ENCODE measurements around the gene KCNQ1.

The KCNQ1 gene

GRCh38 chr11:2426221-2426620 is 18.6 kb upstream of the KCNQ1 start:
- Histone ChIP-seq H2AFZ (ENCODE audit: low read depth, low read length) (no peak overlapping the region), H3K27ac (ENCODE audit: low read length) (no peak overlapping the region), H3K9ac (ENCODE audit: low read depth, low read length) (no peak overlapping the region), H3K79me2 (ENCODE audit: insufficient read depth, low read length) (no peaks in the 10 kb centered on the region), H3K9me3 (ENCODE audit: insufficient read depth, low read length, severe bottlenecking) (no peaks in the 10 kb centered on the region), H4K20me1 (ENCODE audit: insufficient read depth, low read length) (no peaks in the 10 kb centered on the region), H3K4me1 (ENCODE audit: insufficient read depth, low read length) (no peaks in the 10 kb centered on the region), H3K4me3 (ENCODE audit: low read depth in 1 of 2, low read length in 2 of 2) (no peak overlapping the region), H3K36me3 (ENCODE audit: insufficient read depth, low read length) (no peaks in the 10 kb centered on the region), H3K27me3 (ENCODE audit: insufficient read depth, low read length, poor library complexity) (no peaks in the 10 kb centered on the region), H3K4me2 (ENCODE audit: insufficient read depth, low read length) (no peak overlapping the region)
- ATAC-seq (ENCODE audit: insufficient read depth, low read depth) (no peak), DNase-seq (no peak)
- TF ChIP-seq, protein P1, sequence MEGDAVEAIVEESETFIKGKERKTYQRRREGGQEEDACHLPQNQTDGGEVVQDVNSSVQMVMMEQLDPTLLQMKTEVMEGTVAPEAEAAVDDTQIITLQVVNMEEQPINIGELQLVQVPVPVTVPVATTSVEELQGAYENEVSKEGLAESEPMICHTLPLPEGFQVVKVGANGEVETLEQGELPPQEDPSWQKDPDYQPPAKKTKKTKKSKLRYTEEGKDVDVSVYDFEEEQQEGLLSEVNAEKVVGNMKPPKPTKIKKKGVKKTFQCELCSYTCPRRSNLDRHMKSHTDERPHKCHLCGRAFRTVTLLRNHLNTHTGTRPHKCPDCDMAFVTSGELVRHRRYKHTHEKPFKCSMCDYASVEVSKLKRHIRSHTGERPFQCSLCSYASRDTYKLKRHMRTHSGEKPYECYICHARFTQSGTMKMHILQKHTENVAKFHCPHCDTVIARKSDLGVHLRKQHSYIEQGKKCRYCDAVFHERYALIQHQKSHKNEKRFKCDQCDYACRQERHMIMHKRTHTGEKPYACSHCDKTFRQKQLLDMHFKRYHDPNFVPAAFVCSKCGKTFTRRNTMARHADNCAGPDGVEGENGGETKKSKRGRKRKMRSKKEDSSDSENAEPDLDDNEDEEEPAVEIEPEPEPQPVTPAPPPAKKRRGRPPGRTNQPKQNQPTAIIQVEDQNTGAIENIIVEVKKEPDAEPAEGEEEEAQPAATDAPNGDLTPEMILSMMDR (IDR thresholded peaks at IDR 0.05; ENCODE audit: borderline replicate concordance, extremely low read depth, low read length, poor library complexity, severe bottlenecking), result no peak
- TF ChIP-seq EZH2 (IDR thresholded peaks at IDR 0.05; ENCODE audit: borderline replicate concordance, low read depth, low read length, severe bottlenecking), result no peak

- ATAC-seq (ENCODE audit: insufficient read depth, low read depth), result no peak
- Histone ChIP-seq H3K36me3 (ENCODE audit: insufficient read depth, low read length) (no peaks in the 10 kb centered on the region), H3K4me1 (ENCODE audit: insufficient read depth, low read length) (no peaks in the 10 kb centered on the region), H3K27me3 (ENCODE audit: insufficient read depth, low read length, poor library complexity) (no peaks in the 10 kb centered on the region), H3K27ac (ENCODE audit: low read length) (no peak overlapping the region), H3K4me3 (ENCODE audit: low read depth in 1 of 2, low read length in 2 of 2) (no peak overlapping the region), H3K9me3 (ENCODE audit: insufficient read depth, low read length, severe bottlenecking) (no peaks in the 10 kb centered on the region), H3K9ac (ENCODE audit: low read depth, low read length) (no peak overlapping the region), H2AFZ (ENCODE audit: low read depth, low read length) (no peak overlapping the region), H3K4me2 (ENCODE audit: insufficient read depth, low read length) (no peak overlapping the region), H4K20me1 (ENCODE audit: insufficient read depth, low read length) (no peaks in the 10 kb centered on the region), H3K79me2 (ENCODE audit: insufficient read depth, low read length) (no peaks in the 10 kb centered on the region)
- TF ChIP-seq, protein P1 (IDR thresholded peaks at IDR 0.05; ENCODE audit: borderline replicate concordance, extremely low read depth, low read length, poor library complexity, severe bottlenecking), result no peak
- no peak for TF ChIP-seq EZH2 (IDR thresholded peaks at IDR 0.05; ENCODE audit: borderline replicate concordance, low read depth, low read length, severe bottlenecking)
- DNase-seq, result no peak
Observed at GRCh38 chr11:2426826-2427521, 17.8 kb upstream of the KCNQ1 start.

GRCh38 chr11:2427721-2428321 is 17.0 kb upstream of the KCNQ1 start:
- Histone ChIP-seq H3K27ac (ENCODE audit: low read length) (no peak overlapping the region), H3K9ac (ENCODE audit: low read depth, low read length) (no peak overlapping the region), H3K79me2 (ENCODE audit: insufficient read depth, low read length) (no peaks in the 10 kb centered on the region), H3K9me3 (ENCODE audit: insufficient read depth, low read length, severe bottlenecking) (no peaks in the 10 kb centered on the region), H4K20me1 (ENCODE audit: insufficient read depth, low read length) (no peaks in the 10 kb centered on the region), H3K36me3 (ENCODE audit: insufficient read depth, low read length) (no peaks in the 10 kb centered on the region), H3K4me3 (ENCODE audit: low read depth in 1 of 2, low read length in 2 of 2) (no peak overlapping the region), H2AFZ (ENCODE audit: low read depth, low read length) (no peak overlapping the region), H3K27me3 (ENCODE audit: insufficient read depth, low read length, poor library complexity) (no peaks in the 10 kb centered on the region), H3K4me1 (ENCODE audit: insufficient read depth, low read length) (no peaks in the 10 kb centered on the region), H3K4me2 (ENCODE audit: insufficient read depth, low read length) (no peak overlapping the region)
- ATAC-seq (ENCODE audit: insufficient read depth, low read depth) (0 out of 3 replicates have a peak, but pooled peaks have one; percentile 25), DNase-seq (no peak)
- TF ChIP-seq EZH2 (IDR thresholded peaks at IDR 0.05; ENCODE audit: borderline replicate concordance, low read depth, low read length, severe bottlenecking), result no peak
- TF ChIP-seq, protein P1 (IDR thresholded peaks at IDR 0.05; ENCODE audit: borderline replicate concordance, extremely low read depth, low read length, poor library complexity, severe bottlenecking), result no peak
